GM18502 (cell line): ENCODE results near the gene TMEM37.

Source experiments
- ATAC-seq: cut with Tn5 transposase; IDR thresholded peaks from one replicate; pipeline ENCODE4 v1.9.1; 2021; ENCODE audit warnings: mild to moderate bottlenecking; ENCODE audit not compliant: unreplicated experiment, poor library complexity

Gene TMEM37

GRCh38 chr2:119475225-119475856 lies 43.7 kb downstream of the TMEM37 start:
- no peak for ATAC-seq

- ATAC-seq, result no peak
Observed at GRCh38 chr2:119475857-119476244, 44.2 kb downstream of the TMEM37 start.

GRCh38 chr2:119476301-119477112 lies 44.9 kb downstream of the TMEM37 start:
- ATAC-seq, result peak; percentile 79

GRCh38 chr2:119477113-119477505 lies 45.5 kb downstream of the TMEM37 start:
- ATAC-seq, result no peak

GRCh38 chr2:119478188-119478977 lies 46.7 kb downstream of the TMEM37 start:
- ATAC-seq, result no peak

GRCh38 chr2:119478978-119479295 lies 47.3 kb downstream of the TMEM37 start:
- no peak for ATAC-seq

GRCh38 chr2:119480184-119480583 lies 48.5 kb downstream of the TMEM37 start:
- ATAC-seq, result no peak

- no peak for ATAC-seq
Observed at GRCh38 chr2:119480718-119481142, 49.1 kb downstream of the TMEM37 start.

- no peak for ATAC-seq
Observed at GRCh38 chr2:119481501-119482455, 50.1 kb downstream of the TMEM37 start.

GRCh38 chr2:119482481-119483394 lies 51.1 kb downstream of the TMEM37 start:
- ATAC-seq, result no peak

- ATAC-seq, result no peak
Observed at GRCh38 chr2:119483395-119483753, 51.7 kb downstream of the TMEM37 start.

- no peak for ATAC-seq
Observed at GRCh38 chr2:119483896-119484718, 52.5 kb downstream of the TMEM37 start.

GRCh38 chr2:119484834-119485233 lies 53.2 kb downstream of the TMEM37 start:
- ATAC-seq, result no peak

- ATAC-seq, result no peak
Observed at GRCh38 chr2:119485336-119486110, 53.9 kb downstream of the TMEM37 start.

- no peak for ATAC-seq
Observed at GRCh38 chr2:119486196-119486827, 54.7 kb downstream of the TMEM37 start.

- no peak for ATAC-seq
Observed at GRCh38 chr2:119486886-119487285, 55.2 kb downstream of the TMEM37 start.
